Natural killer cell (primary cell): ENCODE results near the gene SCAPER. TPM values are rescaled to one million over a fixed set of nuclear protein-coding genes. Genes with fewer than 3 reads are reported as not detected.
A peak's percentile ranks its signal among the peaks of the same experiment; 100 is the strongest.

Source experiments
- ATAC-seq, 3 donors: fragments of 150-1000 bp in 2 of 3; fragments of 200-7000 bp in 1 of 3; cut with Tn5 transposase; 1 replicate in 1 of 3; 2 replicates in 2 of 3; pipeline ENCODE4 v1.10.0; 2021; ENCODE audit warnings: mild to moderate bottlenecking in 2 of 3, moderate library complexity in 2 of 3
- DNase-seq, 2 donors: peaks; one replicate each; pipeline versions ENCODE4 v3.0.0 to v3.0.0-alpha.2; 2013 to 2021; ENCODE audit warnings: mixed read lengths in 1 of 2
- H3K27ac ChIP-seq: one replicate; pipeline ENCODE4 v1.5.1; 2013; ENCODE audit warnings: mild to moderate bottlenecking, low read length
- H3K27me3 ChIP-seq: one replicate; pipeline ENCODE4 v1.6.1; 2013; ENCODE audit warnings: low read length; ENCODE audit not compliant: control insufficient read depth, insufficient read depth
- H3K36me3 ChIP-seq: one replicate; pipeline ENCODE4 v1.6.1; 2013; ENCODE audit warnings: low read length; ENCODE audit not compliant: control insufficient read depth, insufficient read depth
- H3K4me1 ChIP-seq: one replicate; pipeline ENCODE4 v1.6.1; 2013; ENCODE audit warnings: low read length; ENCODE audit not compliant: control insufficient read depth, insufficient read depth
- H3K4me3 ChIP-seq: one replicate; pipeline ENCODE4 v1.5.1; 2013; ENCODE audit warnings: low read length
- H3K9me3 ChIP-seq: one replicate; pipeline ENCODE4 v1.6.1; 2013; ENCODE audit warnings: low read length; ENCODE audit not compliant: control insufficient read depth, insufficient read depth
- H3K27ac Mint-ChIP-seq, 2 donors: one replicate each; pipeline ENCODE4 v1.8.0; 2022; ENCODE audit warnings: mild to moderate bottlenecking in 2 of 2, mixed read lengths in 2 of 2, moderate library complexity in 1 of 2
- H3K27me3 Mint-ChIP-seq, 2 donors: one replicate each; pipeline ENCODE4 v1.8.0; 2022; ENCODE audit warnings: low read depth in 2 of 2, mixed read lengths in 2 of 2
- H3K36me3 Mint-ChIP-seq: one replicate; pipeline ENCODE4 v1.8.0; 2022; ENCODE audit warnings: mixed read lengths
- H3K4me1 Mint-ChIP-seq, 2 donors: one replicate each; pipeline ENCODE4 v1.8.0; 2022; ENCODE audit warnings: mixed read lengths in 2 of 2
- H3K4me3 Mint-ChIP-seq: one replicate; pipeline ENCODE4 v1.8.0; 2022; ENCODE audit warnings: mild to moderate bottlenecking, moderate library complexity, mixed read lengths
- H3K9me3 Mint-ChIP-seq, 2 donors: one replicate each; pipeline ENCODE4 v1.8.0; 2022; ENCODE audit warnings: mixed read lengths in 2 of 2
- CTCF ChIP-seq: fragments of 200-600 bp; IDR thresholded peaks from one replicate; pipeline ENCODE4 v1.8.0; 2022; ENCODE audit warnings: antibody characterized with exemption
- WGBS: methylation state at CpG from one replicate; pipeline ENCODE4 v1.1.7; 2013; ENCODE audit warnings: missing lambda C conversion rate; ENCODE audit not compliant: insufficient coverage; 5-methylcytosine and 5-hydroxymethylcytosine counted together
- intact Hi-C: fragments of 100-400 bp; cut with micrococcal nuclease; formaldehyde crosslinking; loops from one replicate; pipeline ENCODE4 v1.14.2; 2022
- total RNA-seq, 4 donors: library from RNA; stranded (reverse); fragments of 120-200 nt in 1 of 4; gene quantifications; one replicate each; pipeline versions ENCODE4 v1.2.3 to v1.2.4, GENCODE V29; 2013 to 2022

SCAPER gene
- total RNA-seq, 3 donors from 2014 or later (not counting 1 experiment from before 2014, with no cell fraction given), result 48.1 to 53.6 (median 51.8) TPM

DNA sequence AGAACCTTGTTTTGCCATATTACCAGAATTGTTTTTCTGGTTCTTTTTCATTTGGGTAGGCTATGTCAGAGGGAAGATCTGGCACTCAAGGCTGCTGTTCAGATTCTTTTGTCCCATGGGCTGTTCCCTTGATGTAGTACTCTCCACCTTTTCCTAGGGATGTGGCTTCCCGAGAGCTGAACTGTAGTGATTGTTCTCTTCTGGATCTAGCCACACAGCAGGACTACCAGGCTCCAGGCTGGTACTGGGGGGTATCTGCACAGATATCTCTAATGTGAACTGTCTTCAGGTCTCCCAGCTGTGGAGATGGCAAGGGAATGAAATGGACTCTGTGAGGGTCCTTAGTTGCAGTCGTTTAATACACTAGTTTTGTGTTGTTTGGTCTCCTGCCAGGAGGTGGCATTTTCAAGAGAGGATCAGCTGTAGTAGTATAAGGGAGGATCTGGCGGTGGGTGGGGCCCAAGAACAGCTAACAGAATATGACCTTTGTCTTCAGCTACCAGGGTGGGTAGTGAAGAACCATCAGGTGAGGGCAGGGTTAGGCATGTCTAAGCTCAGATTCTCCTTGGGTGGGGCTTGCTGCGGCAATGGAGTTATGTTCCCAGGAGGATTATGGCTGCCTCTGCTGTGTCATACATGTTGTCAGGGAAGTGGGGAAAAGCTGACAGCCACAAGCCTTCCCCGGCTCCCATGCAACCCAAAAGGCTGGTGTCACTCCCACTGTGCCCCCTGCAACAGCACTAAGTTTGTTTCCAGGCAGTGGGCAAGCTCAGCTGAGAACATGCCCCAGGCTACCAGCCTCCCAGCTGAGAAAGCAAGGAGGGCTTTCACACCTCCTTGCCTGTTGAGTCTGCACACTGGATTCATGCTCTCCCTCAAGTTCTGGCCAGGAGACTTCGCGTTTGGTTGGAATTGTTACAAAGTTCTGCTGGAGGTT is 316.1 kb downstream of the SCAPER start:
- intact Hi-C loops, result no loop called here
- H3K4me1 Mint-ChIP-seq, result peaks cover 0 to 7% of the 10 kb centered on the region in 2 donors
- no peak overlapping the region for H3K4me3 Mint-ChIP-seq
- H3K4me3 ChIP-seq, result no peak overlapping the region
- ATAC-seq (no peak), DNase-seq (peak in 1 of 2 donors; percentile 1)
- no peak overlapping the region for H3K27ac ChIP-seq
- no peaks in the 10 kb centered on the region for H3K27me3 Mint-ChIP-seq
- no peaks in the 10 kb centered on the region for H3K27me3 ChIP-seq
- no peaks in the 10 kb centered on the region for H3K36me3 Mint-ChIP-seq
- H3K9me3 ChIP-seq, result no peaks in the 10 kb centered on the region
- TF ChIP-seq CTCF, result no peak
- WGBS, result 98% methylated on average over 7 of the region's 7 CpGs
- H3K36me3 ChIP-seq, result no peaks in the 10 kb centered on the region
- H3K4me1 ChIP-seq, result no peaks in the 10 kb centered on the region
- no peaks in the 10 kb centered on the region for H3K9me3 Mint-ChIP-seq
- no peak overlapping the region for H3K27ac Mint-ChIP-seq

GRCh38 chr15:76585576-76585897 is 319.6 kb downstream of the SCAPER start:
- Histone ChIP-seq H3K27ac (no peak overlapping the region), H3K27me3 (no peaks in the 10 kb centered on the region), H3K9me3 (no peaks in the 10 kb centered on the region), H3K36me3 (no peaks in the 10 kb centered on the region), H3K4me1 (no peaks in the 10 kb centered on the region), H3K4me3 (no peak overlapping the region)
- intact Hi-C loops, result no loop called here
- H3K9me3 Mint-ChIP-seq, result no peaks in the 10 kb centered on the region
- no peaks in the 10 kb centered on the region for H3K27me3 Mint-ChIP-seq
- no peak for TF ChIP-seq CTCF
- H3K36me3 Mint-ChIP-seq, result no peaks in the 10 kb centered on the region
- no peak overlapping the region for H3K4me3 Mint-ChIP-seq
- H3K4me1 Mint-ChIP-seq, result peaks cover 0 to 7% of the 10 kb centered on the region in 2 donors
- DNase-seq, result no peak
- ATAC-seq, result no peak
- no peak overlapping the region for H3K27ac Mint-ChIP-seq

DNA sequence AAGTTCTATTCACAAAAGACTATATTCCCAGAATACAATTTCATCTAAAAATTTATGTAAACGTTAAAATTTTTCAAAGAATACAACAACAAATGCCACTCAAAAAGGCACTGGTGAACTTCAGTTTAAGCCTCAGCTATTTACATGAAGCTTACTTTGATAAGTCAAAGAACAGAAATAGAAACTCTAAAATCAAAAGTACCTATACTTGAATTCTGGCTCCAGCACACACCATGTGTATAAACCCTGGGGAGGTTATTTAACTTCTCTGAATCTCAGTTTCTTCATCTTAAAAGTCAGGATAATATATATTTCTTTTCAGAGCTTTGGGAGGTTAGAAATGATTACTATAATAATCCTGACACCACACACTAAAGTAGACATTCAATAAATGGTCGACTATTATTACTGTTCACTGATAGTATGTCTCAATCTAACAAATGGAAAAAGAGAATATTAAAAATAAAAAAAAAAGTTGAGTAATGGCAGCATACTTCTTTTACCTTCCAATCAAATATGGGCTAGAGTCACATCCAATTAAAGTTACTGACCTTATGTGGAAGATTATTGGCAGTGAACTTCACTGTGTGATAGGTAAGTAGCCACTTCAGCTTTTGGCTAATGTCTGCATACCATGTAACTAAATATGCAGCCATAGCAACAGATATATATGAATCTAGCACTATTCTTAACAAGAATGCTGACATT is 320.1 kb downstream of the SCAPER start:
- no peak for ATAC-seq
- H3K9me3 Mint-ChIP-seq, result no peaks in the 10 kb centered on the region

More for the DNA sequence above, 320.1 kb downstream of the SCAPER start:
- Mint-ChIP-seq H3K27me3 (no peaks in the 10 kb centered on the region), H3K4me1 (peaks cover 0 to 7% of the 10 kb centered on the region in 2 donors), H3K4me3 (no peak overlapping the region), H3K36me3 (no peaks in the 10 kb centered on the region), H3K27ac (no peak overlapping the region)
- no peak overlapping the region for H3K27ac ChIP-seq
- H3K36me3 ChIP-seq, result no peaks in the 10 kb centered on the region
- no peaks in the 10 kb centered on the region for H3K4me1 ChIP-seq
- DNase-seq, result no peak
- TF ChIP-seq CTCF, result no peak
- H3K4me3 ChIP-seq, result no peak overlapping the region
- intact Hi-C loops, result no loop called here
- no peaks in the 10 kb centered on the region for H3K27me3 ChIP-seq
- WGBS, result 100% methylated on average over 1 of the region's 2 CpGs
- H3K9me3 ChIP-seq, result no peaks in the 10 kb centered on the region
